Ascending aorta (tissue), 2 donors: ENCODE measurements around the gene COG3. TPM values are rescaled to one million over a fixed set of nuclear protein-coding genes. Genes with fewer than 3 reads are reported as not detected.

Experiments used
- DNase-seq, 2 donors: peaks; one replicate each; pipeline ENCODE4 v3.0.0-alpha.2; 2019; ENCODE audit warnings: low spot score in 2 of 2
- H3K27ac ChIP-seq, 2 donors: fragments of 200-600 bp; sonication (generic); one replicate each; pipeline ENCODE4 v1.5.1; 2016 to 2017; ENCODE audit warnings: mild to moderate bottlenecking in 1 of 2
- H3K27me3 ChIP-seq: fragments of 200-600 bp; sonication (generic); one replicate; pipeline ENCODE4 v1.5.1; 2017
- H3K36me3 ChIP-seq, 2 donors: fragments of 200-600 bp; sonication (generic); one replicate each; pipeline ENCODE4 v1.5.1; 2016
- H3K4me1 ChIP-seq, 2 donors: fragments of 200-600 bp; sonication (generic); one replicate each; pipeline ENCODE4 v1.5.1; 2016 to 2017; ENCODE audit warnings: mild to moderate bottlenecking in 1 of 2
- H3K4me3 ChIP-seq, 2 donors: fragments of 200-600 bp; sonication (generic); one replicate each; pipeline ENCODE4 v1.5.1; 2016 to 2017; ENCODE audit warnings: mild to moderate bottlenecking in 1 of 2
- H3K9me3 ChIP-seq, 2 donors: fragments of 200-600 bp; sonication (generic); one replicate each; pipeline ENCODE4 v1.5.1; 2016
- intact Hi-C: fragments of 100-400 bp; cut with DNase I; formaldehyde crosslinking; loops from one replicate; pipeline ENCODE4 v1.15.1; 2023
- total RNA-seq: library from RNA; depleted of rRNA; stranded (reverse); fragments of >200 nt; gene quantifications from one replicate; pipeline ENCODE4 v1.1.0, GENCODE V29; 2016
- TF ChIP-seq, protein P1 (sequence below), 3 experiments: fragments of 200-600 bp in 2 of 3; fragments of 450-650 bp in 1 of 3; sonication (generic) in 2 of 3; IDR thresholded peaks; one replicate each; pipeline ENCODE4 v1.5.1; 2016 to 2019; ENCODE audit warnings: antibody characterized with exemption in 3 of 3, mild to moderate bottlenecking in 1 of 3, moderate library complexity in 1 of 3

COG3 gene
- total RNA-seq, 1 donor from 2014 or later = 5.7 TPM

DNA sequence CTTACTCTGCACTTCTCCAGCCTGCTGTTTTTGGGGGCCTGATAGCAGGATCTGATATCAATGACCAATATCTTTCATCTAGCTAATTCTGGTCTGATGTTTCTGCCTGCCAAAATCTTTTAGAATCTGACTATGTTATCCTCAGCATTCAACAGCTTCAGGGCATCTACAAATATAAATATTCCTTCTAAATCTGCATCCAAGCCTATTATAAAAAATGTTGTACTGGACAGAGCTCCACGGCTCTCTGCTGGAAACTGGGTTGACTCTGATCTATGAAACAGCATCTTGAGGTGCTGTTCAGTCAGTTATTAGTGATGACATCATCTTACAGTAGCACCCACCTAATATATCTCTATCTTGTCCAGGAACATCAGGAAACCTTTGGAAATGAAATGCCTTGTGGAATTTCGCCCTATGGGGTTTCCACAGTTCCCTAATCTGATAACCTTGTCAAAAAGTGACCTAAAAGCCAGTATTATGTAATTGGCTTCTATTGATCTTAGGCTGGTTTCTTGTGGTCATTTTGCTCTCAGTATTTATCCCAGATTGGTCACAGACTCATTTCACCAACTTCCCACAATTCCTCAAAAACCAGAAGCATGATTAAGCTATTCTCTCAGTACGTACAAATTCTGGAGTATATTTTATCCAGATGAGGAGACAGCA, 117.8 kb downstream of the COG3 start:
- Histone ChIP-seq H3K36me3 (no peaks in the 10 kb centered on the region), H3K4me3 (no peak overlapping the region), H3K27ac (no peak overlapping the region), H3K27me3 (no peaks in the 10 kb centered on the region), H3K9me3 (no peaks in the 10 kb centered on the region), H3K4me1 (no peaks in the 10 kb centered on the region)
- intact Hi-C loops = no loop called here
- TF ChIP-seq, protein P1, sequence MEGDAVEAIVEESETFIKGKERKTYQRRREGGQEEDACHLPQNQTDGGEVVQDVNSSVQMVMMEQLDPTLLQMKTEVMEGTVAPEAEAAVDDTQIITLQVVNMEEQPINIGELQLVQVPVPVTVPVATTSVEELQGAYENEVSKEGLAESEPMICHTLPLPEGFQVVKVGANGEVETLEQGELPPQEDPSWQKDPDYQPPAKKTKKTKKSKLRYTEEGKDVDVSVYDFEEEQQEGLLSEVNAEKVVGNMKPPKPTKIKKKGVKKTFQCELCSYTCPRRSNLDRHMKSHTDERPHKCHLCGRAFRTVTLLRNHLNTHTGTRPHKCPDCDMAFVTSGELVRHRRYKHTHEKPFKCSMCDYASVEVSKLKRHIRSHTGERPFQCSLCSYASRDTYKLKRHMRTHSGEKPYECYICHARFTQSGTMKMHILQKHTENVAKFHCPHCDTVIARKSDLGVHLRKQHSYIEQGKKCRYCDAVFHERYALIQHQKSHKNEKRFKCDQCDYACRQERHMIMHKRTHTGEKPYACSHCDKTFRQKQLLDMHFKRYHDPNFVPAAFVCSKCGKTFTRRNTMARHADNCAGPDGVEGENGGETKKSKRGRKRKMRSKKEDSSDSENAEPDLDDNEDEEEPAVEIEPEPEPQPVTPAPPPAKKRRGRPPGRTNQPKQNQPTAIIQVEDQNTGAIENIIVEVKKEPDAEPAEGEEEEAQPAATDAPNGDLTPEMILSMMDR (IDR thresholded peaks at IDR 0.05) = no peak
- DNase-seq = no peak

DNA sequence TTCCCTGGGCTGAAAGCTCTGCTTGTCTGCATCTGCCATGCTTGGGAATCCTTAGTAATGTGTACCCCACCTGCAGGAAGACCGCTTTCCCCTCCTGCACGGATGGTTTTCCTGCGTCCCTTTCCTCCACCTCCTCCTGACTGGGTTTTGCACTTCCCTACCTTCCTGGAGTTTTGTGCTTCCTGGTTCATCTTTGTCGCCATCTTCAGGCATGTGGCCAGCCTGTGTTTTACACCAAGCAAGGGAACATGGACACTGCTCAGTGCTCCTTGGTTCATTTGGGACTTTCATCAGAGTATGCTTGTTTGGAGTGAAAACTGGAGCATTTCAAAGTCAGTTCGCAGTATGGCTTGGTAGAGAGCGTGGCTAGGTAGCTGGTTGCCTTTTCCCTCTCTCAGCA, 120.1 kb downstream of the COG3 start:
- no peaks in the 10 kb centered on the region for H3K36me3 ChIP-seq
- H3K9me3 ChIP-seq = no peaks in the 10 kb centered on the region
- no peaks in the 10 kb centered on the region for H3K4me1 ChIP-seq
- no peak overlapping the region for H3K27ac ChIP-seq
- intact Hi-C loops = no loop called here
- TF ChIP-seq, protein P1 (IDR thresholded peaks at IDR 0.05) = no peak
- no peak overlapping the region for H3K4me3 ChIP-seq
- H3K27me3 ChIP-seq = no peaks in the 10 kb centered on the region
- no peak for DNase-seq

Other genes starting within 250 kb of the COG3 start
- gene TPT1, start 123.8 kb upstream of the COG3 start, total RNA-seq = 2,079 TPM
- 1.9 TPM for gene SLC25A30, start 46.6 kb upstream of the COG3 start, total RNA-seq
- gene ERICH6B, start 150.8 kb downstream of the COG3 start, total RNA-seq = not detected
- not detected for gene CBY2, start 237.4 kb downstream of the COG3 start, total RNA-seq